Measurements from ENCODE around the gene DLL1.

DLL1 gene

GRCh38 chr6:170268216-170269129, 22.4 kb downstream of the DLL1 start:
- peak overlapping the region; percentile 67 for H2AK5ac ChIP-seq (ENCODE audit: low read depth, low read length)
- H2BK5ac ChIP-seq (ENCODE audit: low read length), result peak overlapping the region; percentile 95
- H2BK12ac ChIP-seq (ENCODE audit: low read length), result peak overlapping the region; percentile 85
- no peak overlapping the region for H3K27ac ChIP-seq (replicated peaks; ENCODE audit: low read length)
- H2AFZ ChIP-seq (ENCODE audit: low read length), result no peak overlapping the region
- no peaks in the 10 kb centered on the region for H3K27me3 ChIP-seq (ENCODE audit: control insufficient read depth in 3 of 3, insufficient read depth in 3 of 3, low read depth in 1 of 3, low read length in 3 of 3)
- no peak overlapping the region for H3K4me3 ChIP-seq (ENCODE audit: low read length in 2 of 2)
- H3K4me1 ChIP-seq (ENCODE audit: control insufficient read depth in 2 of 2, insufficient read depth in 1 of 2, low read depth in 1 of 2, low read length in 2 of 2), result peaks cover 26 to 31% of the 10 kb centered on the region in 2 donors
- no peak overlapping the region for H3K4me2 ChIP-seq (ENCODE audit: insufficient read depth, low read length, poor library complexity, severe bottlenecking)
- H3K23ac ChIP-seq (ENCODE audit: low read depth, low read length, poor library complexity), result no peak overlapping the region
- no peak overlapping the region for H4K8ac ChIP-seq (ENCODE audit: low read depth, low read length)
- H3K14ac ChIP-seq (ENCODE audit: low read length), result no peak overlapping the region
- H3K9ac ChIP-seq (ENCODE audit: low read depth, low read length, poor library complexity), result no peak overlapping the region
- no CpG with 5 or more reads among the region's 22 CpGs for WGBS, 2 donors (ENCODE audit: extremely low coverage in 2 of 2, insufficient read length in 2 of 2, insufficient replicate concordance in 1 of 2)
- peak overlapping the region; percentile 51 for H3K18ac ChIP-seq (ENCODE audit: low read length)
- peaks cover 1% of the 10 kb centered on the region for H3K79me1 ChIP-seq (ENCODE audit: low read depth, low read length)
- no peaks in the 10 kb centered on the region for H3K36me3 ChIP-seq (replicated peaks in 1 of 2; ENCODE audit: control insufficient read depth in 2 of 2, insufficient read depth in 2 of 2, low read length in 2 of 2)
- no peak overlapping the region for H2BK120ac ChIP-seq (ENCODE audit: low read depth, low read length)
- H4K91ac ChIP-seq (ENCODE audit: low read depth, low read length, poor library complexity), result no peak overlapping the region
- no peak for DNase-seq (ENCODE audit: low spot score)
- no peaks in the 10 kb centered on the region for H3K9me3 ChIP-seq (replicated peaks in 1 of 2; ENCODE audit: control insufficient read depth in 2 of 2, insufficient read depth in 1 of 2, low read depth in 1 of 2, low read length in 2 of 2)
- peak overlapping the region; percentile 93 for H2BK15ac ChIP-seq (ENCODE audit: low read length)
- no peak overlapping the region for H3K4ac ChIP-seq (ENCODE audit: low read length)

- no peak overlapping the region for H2BK12ac ChIP-seq (ENCODE audit: low read length)
- H3K9ac ChIP-seq (ENCODE audit: low read depth, low read length, poor library complexity), result no peak overlapping the region
- whole genome bisulfite sequencing, 2 donors (ENCODE audit: extremely low coverage in 2 of 2, insufficient read length in 2 of 2, insufficient replicate concordance in 1 of 2), result no CpG with 5 or more reads among the region's 14 CpGs
- H3K9me3 ChIP-seq (replicated peaks in 1 of 2; ENCODE audit: control insufficient read depth in 2 of 2, insufficient read depth in 1 of 2, low read depth in 1 of 2, low read length in 2 of 2), result no peaks in the 10 kb centered on the region
- H3K4ac ChIP-seq (ENCODE audit: low read length), result no peak overlapping the region
- H3K23ac ChIP-seq (ENCODE audit: low read depth, low read length, poor library complexity), result no peak overlapping the region
- H4K8ac ChIP-seq (ENCODE audit: low read depth, low read length), result no peak overlapping the region
- peak overlapping the region; percentile 95 for H2BK5ac ChIP-seq (ENCODE audit: low read length)
- peaks cover 1% of the 10 kb centered on the region for H3K79me1 ChIP-seq (ENCODE audit: low read depth, low read length)
- H3K36me3 ChIP-seq (replicated peaks in 1 of 2; ENCODE audit: control insufficient read depth in 2 of 2, insufficient read depth in 2 of 2, low read length in 2 of 2), result no peaks in the 10 kb centered on the region
- peak overlapping the region; percentile 24 for H3K18ac ChIP-seq (ENCODE audit: low read length)
- no peak overlapping the region for H3K14ac ChIP-seq (ENCODE audit: low read length)
- H3K27me3 ChIP-seq (ENCODE audit: control insufficient read depth in 3 of 3, insufficient read depth in 3 of 3, low read depth in 1 of 3, low read length in 3 of 3), result no peaks in the 10 kb centered on the region
- H3K4me1 ChIP-seq (ENCODE audit: control insufficient read depth in 2 of 2, insufficient read depth in 1 of 2, low read depth in 1 of 2, low read length in 2 of 2), result peaks cover 26 to 34% of the 10 kb centered on the region in 2 donors
- no peak overlapping the region for H3K4me3 ChIP-seq (ENCODE audit: low read length in 2 of 2)
- no peak overlapping the region for H3K27ac ChIP-seq (replicated peaks; ENCODE audit: low read length)
- H2AFZ ChIP-seq (ENCODE audit: low read length), result no peak overlapping the region
- H2BK120ac ChIP-seq (ENCODE audit: low read depth, low read length), result peak overlapping the region; percentile 51
- H2AK5ac ChIP-seq (ENCODE audit: low read depth, low read length), result peak overlapping the region; percentile 67
- H2BK15ac ChIP-seq (ENCODE audit: low read length), result peak overlapping the region; percentile 77
- H3K4me2 ChIP-seq (ENCODE audit: insufficient read depth, low read length, poor library complexity, severe bottlenecking), result no peak overlapping the region
- no peak overlapping the region for H4K91ac ChIP-seq (ENCODE audit: low read depth, low read length, poor library complexity)
- DNase-seq (ENCODE audit: low spot score), result no peak
Measured at GRCh38 chr6:170267688-170268087, 23.2 kb downstream of the DLL1 start.

- no peak overlapping the region for H3K9ac ChIP-seq (ENCODE audit: low read depth, low read length, poor library complexity)
- no peaks in the 10 kb centered on the region for H3K9me3 ChIP-seq (replicated peaks in 1 of 2; ENCODE audit: control insufficient read depth in 2 of 2, insufficient read depth in 1 of 2, low read depth in 1 of 2, low read length in 2 of 2)
- no peak for DNase-seq (ENCODE audit: low spot score)
- no peak overlapping the region for H3K4me2 ChIP-seq (ENCODE audit: insufficient read depth, low read length, poor library complexity, severe bottlenecking)
- H3K4me1 ChIP-seq (ENCODE audit: control insufficient read depth in 2 of 2, insufficient read depth in 1 of 2, low read depth in 1 of 2, low read length in 2 of 2), result peaks cover 26 to 34% of the 10 kb centered on the region in 2 donors
- H2BK15ac ChIP-seq (ENCODE audit: low read length), result no peak overlapping the region
- H2AK5ac ChIP-seq (ENCODE audit: low read depth, low read length), result no peak overlapping the region
- H2BK5ac ChIP-seq (ENCODE audit: low read length), result no peak overlapping the region
- peaks cover 1% of the 10 kb centered on the region for H3K79me1 ChIP-seq (ENCODE audit: low read depth, low read length)
- no peak overlapping the region for H3K14ac ChIP-seq (ENCODE audit: low read length)
- no peak overlapping the region for H2BK12ac ChIP-seq (ENCODE audit: low read length)
- peak overlapping the region; percentile 74 for H3K18ac ChIP-seq (ENCODE audit: low read length)
- H2BK120ac ChIP-seq (ENCODE audit: low read depth, low read length), result no peak overlapping the region
- no peak overlapping the region for H3K27ac ChIP-seq (replicated peaks; ENCODE audit: low read length)
- no peak overlapping the region for H3K4me3 ChIP-seq (ENCODE audit: low read length in 2 of 2)
- no peaks in the 10 kb centered on the region for H3K27me3 ChIP-seq (ENCODE audit: control insufficient read depth in 3 of 3, insufficient read depth in 3 of 3, low read depth in 1 of 3, low read length in 3 of 3)
- H2AFZ ChIP-seq (ENCODE audit: low read length), result peak overlapping the region; percentile 82
- H3K23ac ChIP-seq (ENCODE audit: low read depth, low read length, poor library complexity), result no peak overlapping the region
- no CpG with 5 or more reads among the region's 18 CpGs for WGBS, 2 donors (ENCODE audit: extremely low coverage in 2 of 2, insufficient read length in 2 of 2, insufficient replicate concordance in 1 of 2)
- no peak overlapping the region for H4K91ac ChIP-seq (ENCODE audit: low read depth, low read length, poor library complexity)
- no peak overlapping the region for H4K8ac ChIP-seq (ENCODE audit: low read depth, low read length)
- H3K36me3 ChIP-seq (replicated peaks in 1 of 2; ENCODE audit: control insufficient read depth in 2 of 2, insufficient read depth in 2 of 2, low read length in 2 of 2), result no peaks in the 10 kb centered on the region
- H3K4ac ChIP-seq (ENCODE audit: low read length), result no peak overlapping the region
Measured at GRCh38 chr6:170266061-170266825, 24.6 kb downstream of the DLL1 start.

- H2AK5ac ChIP-seq (ENCODE audit: low read depth, low read length), result peak overlapping the region; percentile 85
- no peak overlapping the region for H3K4me2 ChIP-seq (ENCODE audit: insufficient read depth, low read length, poor library complexity, severe bottlenecking)
- peak overlapping the region; percentile 63 for H3K9ac ChIP-seq (ENCODE audit: low read depth, low read length, poor library complexity)
- H4K8ac ChIP-seq (ENCODE audit: low read depth, low read length), result no peak overlapping the region
- H2BK120ac ChIP-seq (ENCODE audit: low read depth, low read length), result no peak overlapping the region
- peak overlapping the region; percentile 78 for H3K4ac ChIP-seq (ENCODE audit: low read length)
- no peaks in the 10 kb centered on the region for H3K36me3 ChIP-seq (replicated peaks in 1 of 2; ENCODE audit: control insufficient read depth in 2 of 2, insufficient read depth in 2 of 2, low read length in 2 of 2)
- peak overlapping the region; percentile 75 for H4K91ac ChIP-seq (ENCODE audit: low read depth, low read length, poor library complexity)
- no peak overlapping the region for H3K27ac ChIP-seq (replicated peaks; ENCODE audit: low read length)
- no peaks in the 10 kb centered on the region for H3K79me1 ChIP-seq (ENCODE audit: low read depth, low read length)
- no peaks in the 10 kb centered on the region for H3K9me3 ChIP-seq (replicated peaks in 1 of 2; ENCODE audit: control insufficient read depth in 2 of 2, insufficient read depth in 1 of 2, low read depth in 1 of 2, low read length in 2 of 2)
- H3K4me1 ChIP-seq (ENCODE audit: control insufficient read depth in 2 of 2, insufficient read depth in 1 of 2, low read depth in 1 of 2, low read length in 2 of 2), result peaks cover 26 to 33% of the 10 kb centered on the region in 2 donors
- H2BK5ac ChIP-seq (ENCODE audit: low read length), result no peak overlapping the region
- H3K14ac ChIP-seq (ENCODE audit: low read length), result no peak overlapping the region
- peak overlapping the region; percentile 82 for H2AFZ ChIP-seq (ENCODE audit: low read length)
- H2BK15ac ChIP-seq (ENCODE audit: low read length), result peak overlapping the region; percentile 94
- no peaks in the 10 kb centered on the region for H3K27me3 ChIP-seq (ENCODE audit: control insufficient read depth in 3 of 3, insufficient read depth in 3 of 3, low read depth in 1 of 3, low read length in 3 of 3)
- WGBS, 2 donors (ENCODE audit: extremely low coverage in 2 of 2, insufficient read length in 2 of 2, insufficient replicate concordance in 1 of 2), result no CpG with 5 or more reads among the region's 22 CpGs
- DNase-seq (ENCODE audit: low spot score), result no peak
- peak overlapping the region; percentile 98 for H2BK12ac ChIP-seq (ENCODE audit: low read length)
- H3K4me3 ChIP-seq (ENCODE audit: low read length in 2 of 2), result no peak overlapping the region
- peak overlapping the region; percentile 92 for H3K23ac ChIP-seq (ENCODE audit: low read depth, low read length, poor library complexity)
- H3K18ac ChIP-seq (ENCODE audit: low read length), result peak overlapping the region; percentile 93
Measured at GRCh38 chr6:170265655-170266054, 25.2 kb downstream of the DLL1 start.
